ENCODE measurements around the gene TMEM63C.

Gene TMEM63C

GRCh38 chr14:77145975-77146740, 35.4 kb upstream of the TMEM63C start:
- DNase-seq = no peak
- H3K4me1 ChIP-seq = peaks cover 2% of the 10 kb centered on the region; the same call in 1 of the 2 replicates
- no peak overlapping the region for H3K4me3 ChIP-seq (ENCODE audit: low read depth, low read length)
- TF ChIP-seq CTCF (IDR thresholded peaks at IDR 0.05; ENCODE audit: low read depth, low read length) = no peak
- H3K9me3 ChIP-seq = no peaks in the 10 kb centered on the region
- peaks cover 9% of the 10 kb centered on the region; the same call in 1 of the 2 replicates for H3K27me3 ChIP-seq
- H3K36me3 ChIP-seq = no peaks in the 10 kb centered on the region

- Histone ChIP-seq H3K9me3 (no peaks in the 10 kb centered on the region), H3K27me3 (no peaks in the 10 kb centered on the region), H3K4me3 (ENCODE audit: low read depth, low read length) (no peak overlapping the region), H3K4me1 (no peaks in the 10 kb centered on the region), H3K36me3 (no peaks in the 10 kb centered on the region)
- no peak for TF ChIP-seq CTCF (IDR thresholded peaks at IDR 0.05; ENCODE audit: low read depth, low read length)
- no peak for DNase-seq
Measured at GRCh38 chr14:77148510-77149231, 32.9 kb upstream of the TMEM63C start.

GRCh38 chr14:77151245-77151644, 30.4 kb upstream of the TMEM63C start:
- Histone ChIP-seq H3K27me3 (no peaks in the 10 kb centered on the region), H3K9me3 (no peaks in the 10 kb centered on the region), H3K4me3 (ENCODE audit: low read depth, low read length) (no peak overlapping the region), H3K36me3 (no peaks in the 10 kb centered on the region), H3K4me1 (no peaks in the 10 kb centered on the region)
- peak; percentile 67 for DNase-seq
- TF ChIP-seq CTCF (IDR thresholded peaks at IDR 0.05; ENCODE audit: low read depth, low read length) = peak; percentile 88

- Histone ChIP-seq H3K4me1 (no peaks in the 10 kb centered on the region), H3K36me3 (no peaks in the 10 kb centered on the region), H3K27me3 (no peaks in the 10 kb centered on the region), H3K4me3 (ENCODE audit: low read depth, low read length) (no peak overlapping the region), H3K9me3 (no peaks in the 10 kb centered on the region)
- DNase-seq = peak; percentile 23
- TF ChIP-seq CTCF (IDR thresholded peaks at IDR 0.05; ENCODE audit: low read depth, low read length) = peak; percentile 40
Measured at GRCh38 chr14:77151918-77152588, 29.5 kb upstream of the TMEM63C start.

- peaks cover 10% of the 10 kb centered on the region for H3K4me1 ChIP-seq
- no peaks in the 10 kb centered on the region for H3K9me3 ChIP-seq
- no peak for TF ChIP-seq CTCF (IDR thresholded peaks at IDR 0.05; ENCODE audit: low read depth, low read length)
- no peak overlapping the region for H3K4me3 ChIP-seq (ENCODE audit: low read depth, low read length)
- no peaks in the 10 kb centered on the region for H3K36me3 ChIP-seq
- no peaks in the 10 kb centered on the region for H3K27me3 ChIP-seq
- DNase-seq = no peak
Measured at GRCh38 chr14:77153802-77154201, 27.8 kb upstream of the TMEM63C start.

Measured in BE2C (cell line).